ENCODE measurements around the gene CRK. TPM values are rescaled to one million over a fixed set of nuclear protein-coding genes. Genes with fewer than 3 reads are reported as not detected.

CRK gene
- total RNA-seq, 4 donors from 2014 or later: 65.1 to 72.0 (median 70.0) TPM

GRCh38 chr17:1481736-1482135, 25.7 kb upstream of the CRK start:
- H3K27me3 ChIP-seq: no peaks in the 10 kb centered on the region
- peaks cover 5 to 73% (median 23%) of the 10 kb centered on the region in 3 donors for H3K36me3 ChIP-seq
- H3K27ac ChIP-seq: peak overlapping the region in 1 of 4 donors; percentile 27
- H3K4me1 ChIP-seq: peaks cover 0 to 44% (median 14%) of the 10 kb centered on the region in 4 donors
- WGBS, 2 donors: 66 to 78% methylated on average over 11 of the region's 11 CpGs
- no peak for TF ChIP-seq CTCF (IDR thresholded peaks at IDR 0.05)
- TF ChIP-seq EP300 (IDR thresholded peaks at IDR 0.05): no peak
- no peak for TF ChIP-seq POLR2A (IDR thresholded peaks at IDR 0.05)
- no peak for DNase-seq (ENCODE audit: low spot score in 2 of 2)
- no peaks in the 10 kb centered on the region for H3K9me3 ChIP-seq
- no peak overlapping the region for H3K4me3 ChIP-seq

GRCh38 chr17:1480747-1481465, 24.9 kb upstream of the CRK start:
- no peak for DNase-seq (ENCODE audit: low spot score in 2 of 2)
- Histone ChIP-seq H3K9me3 (no peaks in the 10 kb centered on the region), H3K36me3 (peaks cover 5 to 81% (median 23%) of the 10 kb centered on the region in 3 donors), H3K27me3 (no peaks in the 10 kb centered on the region), H3K4me3 (no peak overlapping the region), H3K27ac (peak overlapping the region in 1 of 4 donors; percentile 43), H3K4me1 (peaks cover 0 to 44% (median 15%) of the 10 kb centered on the region in 4 donors)
- WGBS, 2 donors: 79 to 80% methylated on average over 15 to 18 of the region's 18 CpGs
- TF ChIP-seq POLR2A (IDR thresholded peaks at IDR 0.05) (no peak), EP300 (IDR thresholded peaks at IDR 0.05) (no peak), CTCF (IDR thresholded peaks at IDR 0.05) (no peak)

GRCh38 chr17:1478418-1478817, 22.4 kb upstream of the CRK start:
- H3K4me1 ChIP-seq: peaks cover 0 to 49% (median 17%) of the 10 kb centered on the region in 4 donors
- no peaks in the 10 kb centered on the region for H3K9me3 ChIP-seq
- WGBS, 2 donors: 83 to 86% methylated on average over 1 to 10 of the region's 26 CpGs
- H3K36me3 ChIP-seq: peaks cover 5 to 96% (median 23%) of the 10 kb centered on the region in 3 donors
- no peaks in the 10 kb centered on the region for H3K27me3 ChIP-seq
- DNase-seq (ENCODE audit: low spot score in 2 of 2): no peak
- TF ChIP-seq POLR2A (IDR thresholded peaks at IDR 0.05) (no peak), CTCF (IDR thresholded peaks at IDR 0.05) (no peak), EP300 (IDR thresholded peaks at IDR 0.05) (no peak)
- peak overlapping the region in 1 of 4 donors; percentile 24 for H3K27ac ChIP-seq
- H3K4me3 ChIP-seq: no peak overlapping the region

- Histone ChIP-seq H3K4me3 (no peak overlapping the region), H3K4me1 (peaks cover 0 to 57% (median 13%) of the 10 kb centered on the region in 4 donors), H3K27me3 (no peaks in the 10 kb centered on the region), H3K9me3 (no peaks in the 10 kb centered on the region), H3K27ac (peak overlapping the region in 3 of 4 donors; percentile 67 to 78 (median 77)), H3K36me3 (peaks cover 5 to 98% (median 32%) of the 10 kb centered on the region in 3 donors)
- TF ChIP-seq POLR2A (IDR thresholded peaks at IDR 0.05) (peak in 1 of 2 donors; percentile 10), CTCF (IDR thresholded peaks at IDR 0.05) (no peak), EP300 (IDR thresholded peaks at IDR 0.05) (peak in 1 of 2 donors; percentile 52)
- DNase-seq (ENCODE audit: low spot score in 2 of 2): no peak
- WGBS, 2 donors: 69 to 74% methylated on average over 15 of the region's 15 CpGs
Observed at GRCh38 chr17:1475321-1475854, 19.4 kb upstream of the CRK start.

All from tibial nerve (tissue), 4 donors.